Lower lobe of right lung (tissue), 2 donors: ENCODE results near the gene CCM2. TPM values are rescaled to one million over a fixed set of nuclear protein-coding genes. Genes with fewer than 3 reads are reported as not detected.

ENCODE experiments used
- ATAC-seq, 2 donors: fragments of 200-7000 bp; cut with Tn5 transposase; one replicate each; pipeline ENCODE4 v1.9.1; 2020 to 2022; ENCODE audit warnings: mild to moderate bottlenecking in 2 of 2, moderate library complexity in 2 of 2
- DNase-seq: peaks from one replicate; pipeline ENCODE4 v3.0.0-alpha.2; 2020
- H3K27ac ChIP-seq: fragments of 200-600 bp; one replicate; pipeline ENCODE4 v1.8.0; 2022
- H3K27me3 ChIP-seq: fragments of 200-600 bp; one replicate; pipeline ENCODE4 v1.8.0; 2022; ENCODE audit warnings: low read depth
- H3K36me3 ChIP-seq: fragments of 200-600 bp; one replicate; pipeline ENCODE4 v1.8.0; 2022; ENCODE audit warnings: mild to moderate bottlenecking
- H3K4me1 ChIP-seq: fragments of 200-600 bp; one replicate; pipeline ENCODE4 v1.8.0; 2022
- H3K4me3 ChIP-seq: fragments of 200-600 bp; one replicate; pipeline ENCODE4 v1.8.0; 2022; ENCODE audit warnings: mild to moderate bottlenecking
- H3K9me3 ChIP-seq: fragments of 200-600 bp; one replicate; pipeline ENCODE4 v1.8.0; 2022
- intact Hi-C: fragments of 100-400 bp; cut with DNase I; formaldehyde crosslinking; loops from one replicate; pipeline ENCODE4 v1.11.0; 2022
- total RNA-seq: library from RNA; stranded (reverse); fragmentation: NEBNext Ultra II Directional; extraction: Animal tissue kit (Norgen Biotek cat#: 25700); gene quantifications from one replicate; pipeline ENCODE4 v1.2.1, GENCODE V29; 2021
- TF ChIP-seq, protein P1 (sequence below): fragments of 200-600 bp; IDR thresholded peaks from one replicate; pipeline ENCODE4 v1.8.0; 2022; ENCODE audit warnings: antibody characterized with exemption, mild to moderate bottlenecking
- donor health status: DM: no; HTN: yes; CAD: no; lungs with severe emphysema.

The CCM2 gene
- total RNA-seq, 1 donor from 2014 or later: 45.7 TPM

DNA sequence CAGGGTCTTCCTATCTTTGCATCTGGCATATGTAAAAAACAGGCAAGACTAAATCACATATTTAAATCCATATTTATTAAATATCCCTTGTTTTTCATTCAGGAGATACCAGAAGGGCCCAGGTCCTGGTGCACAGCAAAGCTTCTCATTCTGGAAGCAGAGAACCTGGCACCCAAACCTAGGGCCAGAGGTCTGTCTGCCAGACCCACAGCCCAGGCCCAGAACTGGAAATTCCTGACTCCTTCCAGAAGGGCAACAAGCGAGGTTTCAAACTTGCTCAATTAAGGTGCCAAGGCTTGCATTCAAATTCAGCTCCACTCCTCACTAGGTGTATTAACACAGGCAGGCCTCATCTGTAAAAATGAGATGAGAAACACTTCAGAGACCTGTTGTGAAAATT is 17.0 kb upstream of the CCM2 start:
- H3K27me3 ChIP-seq: no peaks in the 10 kb centered on the region
- intact Hi-C loops: no loop called here
- DNase-seq (no peak), ATAC-seq (no peak)
- no peak overlapping the region for H3K27ac ChIP-seq
- no peaks in the 10 kb centered on the region for H3K9me3 ChIP-seq
- TF ChIP-seq, protein P1, sequence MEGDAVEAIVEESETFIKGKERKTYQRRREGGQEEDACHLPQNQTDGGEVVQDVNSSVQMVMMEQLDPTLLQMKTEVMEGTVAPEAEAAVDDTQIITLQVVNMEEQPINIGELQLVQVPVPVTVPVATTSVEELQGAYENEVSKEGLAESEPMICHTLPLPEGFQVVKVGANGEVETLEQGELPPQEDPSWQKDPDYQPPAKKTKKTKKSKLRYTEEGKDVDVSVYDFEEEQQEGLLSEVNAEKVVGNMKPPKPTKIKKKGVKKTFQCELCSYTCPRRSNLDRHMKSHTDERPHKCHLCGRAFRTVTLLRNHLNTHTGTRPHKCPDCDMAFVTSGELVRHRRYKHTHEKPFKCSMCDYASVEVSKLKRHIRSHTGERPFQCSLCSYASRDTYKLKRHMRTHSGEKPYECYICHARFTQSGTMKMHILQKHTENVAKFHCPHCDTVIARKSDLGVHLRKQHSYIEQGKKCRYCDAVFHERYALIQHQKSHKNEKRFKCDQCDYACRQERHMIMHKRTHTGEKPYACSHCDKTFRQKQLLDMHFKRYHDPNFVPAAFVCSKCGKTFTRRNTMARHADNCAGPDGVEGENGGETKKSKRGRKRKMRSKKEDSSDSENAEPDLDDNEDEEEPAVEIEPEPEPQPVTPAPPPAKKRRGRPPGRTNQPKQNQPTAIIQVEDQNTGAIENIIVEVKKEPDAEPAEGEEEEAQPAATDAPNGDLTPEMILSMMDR: no peak
- H3K4me3 ChIP-seq: no peak overlapping the region
- H3K4me1 ChIP-seq: peaks cover 62% of the 10 kb centered on the region
- peaks cover 44% of the 10 kb centered on the region for H3K36me3 ChIP-seq

DNA sequence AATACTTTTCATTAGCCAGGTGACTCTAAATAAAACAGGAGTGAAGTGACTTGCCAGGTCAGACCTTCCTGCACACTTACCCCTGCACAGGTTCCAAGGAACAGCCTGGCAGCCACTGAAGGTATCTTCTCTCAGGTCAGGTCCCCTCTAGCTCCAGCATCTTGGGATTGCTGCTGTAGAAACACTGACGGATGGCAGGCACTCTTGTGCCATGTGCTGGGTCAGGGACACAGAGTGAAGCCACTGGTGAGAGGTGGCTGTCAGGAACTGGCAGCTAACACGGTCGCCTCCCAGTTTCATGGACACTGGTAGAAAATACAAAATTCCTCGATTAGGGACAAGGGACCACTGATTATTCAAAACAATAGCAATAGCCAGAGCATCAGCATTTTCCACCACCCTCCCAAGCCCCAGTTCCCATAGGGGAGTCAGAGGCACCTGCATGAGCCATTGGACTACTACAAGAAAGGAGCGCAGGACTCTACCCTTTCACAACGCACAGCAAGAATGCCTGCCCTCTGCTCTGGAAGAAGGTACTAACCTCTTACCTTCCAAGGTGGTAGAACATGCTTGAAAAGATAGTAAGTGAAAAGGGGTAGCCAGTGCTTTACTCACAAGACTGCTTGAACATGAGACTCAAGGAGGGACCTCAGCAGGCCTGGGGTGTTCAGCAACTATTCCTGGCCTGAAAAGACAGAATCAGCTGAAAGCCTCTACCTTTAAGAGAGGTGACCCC is 16.1 kb upstream of the CCM2 start:
- ATAC-seq: no peak
- no peaks in the 10 kb centered on the region for H3K27me3 ChIP-seq
- H3K27ac ChIP-seq: no peak overlapping the region
- DNase-seq: no peak
- no peaks in the 10 kb centered on the region for H3K9me3 ChIP-seq
- intact Hi-C loops: no loop called here
- no peak overlapping the region for H3K4me3 ChIP-seq
- TF ChIP-seq, protein P1: no peak
- peaks cover 53% of the 10 kb centered on the region for H3K4me1 ChIP-seq
- peaks cover 44% of the 10 kb centered on the region for H3K36me3 ChIP-seq

GRCh38 chr7:44984478-44984758 is 15.6 kb upstream of the CCM2 start:
- peaks cover 44% of the 10 kb centered on the region for H3K36me3 ChIP-seq
- H3K4me1 ChIP-seq: peaks cover 48% of the 10 kb centered on the region
- no peak overlapping the region for H3K27ac ChIP-seq
- no peaks in the 10 kb centered on the region for H3K9me3 ChIP-seq
- TF ChIP-seq, protein P1: no peak
- no peak overlapping the region for H3K4me3 ChIP-seq
- intact Hi-C loops: no loop called here
- ATAC-seq: no peak
- DNase-seq: no peak
- no peaks in the 10 kb centered on the region for H3K27me3 ChIP-seq

DNA sequence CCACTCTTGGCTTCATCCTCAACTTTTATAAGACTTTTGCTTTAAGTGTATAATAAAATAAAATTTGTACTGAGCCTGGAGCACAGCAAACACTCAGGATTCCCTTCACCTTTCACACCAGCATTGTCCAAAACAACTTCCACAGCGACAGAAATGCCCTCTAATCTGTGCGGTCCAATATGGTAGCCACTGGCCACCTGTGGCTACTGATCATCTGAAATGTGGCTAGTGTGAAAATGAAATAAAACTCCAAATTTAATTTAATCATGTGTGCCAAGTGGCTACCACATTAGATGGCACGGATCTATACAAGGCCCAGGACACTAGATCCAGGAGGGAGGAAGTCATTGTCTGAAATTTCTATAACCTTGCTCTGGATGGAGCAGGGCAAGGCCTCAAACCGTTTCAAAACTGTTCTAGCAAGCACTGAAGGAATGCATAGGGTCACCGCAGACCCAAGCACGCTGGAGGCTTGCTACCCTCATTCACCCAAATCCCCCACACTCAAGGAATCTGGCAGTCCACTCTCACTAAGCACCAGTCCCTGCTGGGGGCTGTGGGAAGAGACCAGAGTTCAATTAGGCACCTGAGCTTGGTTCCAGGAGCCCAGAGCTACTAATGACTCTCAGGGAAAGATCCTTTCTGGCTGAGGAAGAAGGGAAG is 14.8 kb upstream of the CCM2 start:
- Histone ChIP-seq H3K27ac (peak overlapping the region; percentile 96), H3K4me3 (peak overlapping the region; percentile 75), H3K9me3 (no peaks in the 10 kb centered on the region), H3K36me3 (peaks cover 44% of the 10 kb centered on the region), H3K27me3 (no peaks in the 10 kb centered on the region), H3K4me1 (peaks cover 40% of the 10 kb centered on the region)
- ATAC-seq: no peak
- intact Hi-C loops: no loop called here
- TF ChIP-seq, protein P1: no peak
- no peak for DNase-seq

DNA sequence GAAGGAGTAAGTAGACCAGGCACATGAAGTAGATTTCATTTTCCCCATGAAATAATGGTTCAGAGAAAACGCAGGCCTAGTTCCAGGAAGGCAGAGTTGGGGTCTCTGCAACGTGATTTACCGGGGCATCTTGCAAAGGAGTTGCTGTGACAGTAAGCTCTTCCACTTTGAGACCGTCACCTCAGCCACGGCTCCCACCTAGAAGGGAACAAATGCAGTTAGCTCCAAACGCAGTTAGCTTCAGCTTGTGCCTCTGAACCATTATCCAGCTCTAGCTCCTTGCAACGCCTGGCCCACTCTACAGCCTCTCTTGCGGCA is 14.1 kb upstream of the CCM2 start:
- H3K27me3 ChIP-seq: no peaks in the 10 kb centered on the region
- peaks cover 44% of the 10 kb centered on the region for H3K36me3 ChIP-seq
- peaks cover 33% of the 10 kb centered on the region for H3K4me1 ChIP-seq
- H3K27ac ChIP-seq: peak overlapping the region; percentile 96
- ATAC-seq (no peak), DNase-seq (no peak)
- no peaks in the 10 kb centered on the region for H3K9me3 ChIP-seq
- peak overlapping the region; percentile 75 for H3K4me3 ChIP-seq
- TF ChIP-seq, protein P1: no peak
- intact Hi-C loops: no loop called here
